GM12878 (cell line): ENCODE data around the gene UBE2J2. TPM values are rescaled to one million over a fixed set of nuclear protein-coding genes. Genes with fewer than 3 reads are reported as not detected.

Source experiments
- ATAC-seq: fragments of 200-7000 bp; cut with Tn5 transposase; 3 replicates; pipeline ENCODE4 v1.9.1; 2020; ENCODE audit warnings: mild to moderate bottlenecking, moderate library complexity
- BruUV-seq: library from RNA; stranded (reverse); fragments of 400-500 nt; replicated peaks from 2 replicates; lab custom pipeline; 2021; lab: Mats Ljungman, UMichigan
- CTCF ChIA-PET: fragments of 300-600 bp; sonication (Branson Sonifier 250); formaldehyde crosslinking; extraction: SDS; loops from one replicate; lab custom pipeline; 2021; ENCODE audit warnings: inconsistent platforms; lab: Yijun Ruan, JAX
- POLR2A ChIA-PET: fragments of 350-600 bp; formaldehyde crosslinking; extraction: SDS; loops from one replicate; lab custom pipeline; 2021; ENCODE audit warnings: inconsistent platforms; lab: Charles Lee
- RAD21 ChIA-PET: fragments of 300-600 bp; sonication (Branson Sonifier 250); formaldehyde crosslinking; loops from one replicate; lab custom pipeline; 2023; ENCODE audit warnings: antibody characterized with exemption; ENCODE audit not compliant: unreplicated experiment; lab: Charles Lee
- SMC1A ChIA-PET: fragments of 300-600 bp; sonication (Branson Sonifier 250); formaldehyde crosslinking; loops from one replicate; lab custom pipeline; 2023; ENCODE audit not compliant: unreplicated experiment, uncharacterized antibody; lab: Charles Lee
- DNase-seq: peaks from one replicate; pipeline ENCODE4 v3.0.0-alpha.2; 2011; ENCODE audit warnings: low read depth, low spot score
- FAIRE-seq: peaks from 3 replicates; lab custom pipeline; 2011; peaks lifted over from hg19 to GRCh38; lab: Jason Lieb, UNC
- H2AFZ ChIP-seq: 2 replicates; pipeline ENCODE4 v1.6.0; 2011; ENCODE audit warnings: low read depth, low read length, control low read depth; ENCODE audit not compliant: control insufficient read depth
- H3K27ac ChIP-seq: 2 replicates; pipeline ENCODE4 v1.5.1; 2011; ENCODE audit warnings: control low read depth; ENCODE audit not compliant: control insufficient read depth, insufficient read depth
- H3K27me3 ChIP-seq, 2 experiments: replicated peaks in 1 of 2; 2 replicates each; pipeline versions ENCODE4 v1.6.0 to v1.6.1; 2011; ENCODE audit warnings: low read length in 1 of 2; ENCODE audit not compliant: control insufficient read depth in 2 of 2, insufficient read depth in 2 of 2
- H3K36me3 ChIP-seq, 2 experiments: 2 replicates each; pipeline ENCODE4 v1.5.1; 2011; ENCODE audit warnings: low read length in 1 of 2; ENCODE audit not compliant: control insufficient read depth in 2 of 2, insufficient read depth in 2 of 2
- H3K4me1 ChIP-seq: 2 replicates; pipeline ENCODE4 v1.6.1; 2011; ENCODE audit warnings: mild to moderate bottlenecking, low read length, moderate library complexity, mixed read lengths; ENCODE audit not compliant: control insufficient read depth, insufficient read depth
- H3K4me2 ChIP-seq: 2 replicates; pipeline ENCODE4 v1.6.0; 2011; ENCODE audit warnings: control low read depth; ENCODE audit not compliant: control insufficient read depth, insufficient read depth
- H3K4me3 ChIP-seq: fragments of 200-600 bp; sonication (generic); 2 replicates; pipeline ENCODE4 v1.5.1; 2016
- H3K79me2 ChIP-seq: 2 replicates; pipeline ENCODE4 v1.6.0; 2011; ENCODE audit warnings: low read length; ENCODE audit not compliant: control insufficient read depth, insufficient read depth
- H3K9ac ChIP-seq: 2 replicates; pipeline ENCODE4 v1.8.0; 2011; ENCODE audit warnings: low read length, control low read depth, mixed read lengths; ENCODE audit not compliant: control insufficient read depth, insufficient read depth
- H3K9me3 ChIP-seq: replicated peaks from 3 replicates; pipeline ENCODE4 v1.5.1; 2011; ENCODE audit warnings: mild to moderate bottlenecking, low read length; ENCODE audit not compliant: control insufficient read depth, insufficient read depth
- H4K20me1 ChIP-seq: 2 replicates; pipeline ENCODE4 v1.6.0; 2011; ENCODE audit not compliant: control insufficient read depth, insufficient read depth
- ATF7 ChIP-seq: fragments of 450-650 bp; IDR thresholded peaks from 2 replicates; pipeline ENCODE4 v1.6.1; 2016; ENCODE audit warnings: low read depth, mild to moderate bottlenecking
- CBX5 ChIP-seq: sonication (generic); IDR thresholded peaks from 2 replicates; pipeline ENCODE4 v1.6.1; 2016; ENCODE audit warnings: low read depth, moderate library complexity, mild to moderate bottlenecking, inconsistent platforms
- EZH2 ChIP-seq: IDR thresholded peaks from 2 replicates; pipeline ENCODE4 v1.6.1; 2012; ENCODE audit warnings: low read depth, mild to moderate bottlenecking, control low read depth, inconsistent platforms, low read length, borderline replicate concordance; ENCODE audit not compliant: control insufficient read depth
- FOXM1 ChIP-seq: IDR thresholded peaks from 2 replicates; pipeline ENCODE4 v1.6.1; 2012; ENCODE audit warnings: low read depth, mild to moderate bottlenecking, inconsistent platforms, low read length, moderate library complexity
- LARP7 ChIP-seq: fragments of 450-650 bp; IDR thresholded peaks from 2 replicates; pipeline ENCODE4 v1.6.1; 2017; ENCODE audit warnings: mild to moderate bottlenecking
- MTA3 ChIP-seq: IDR thresholded peaks from 2 replicates; pipeline ENCODE4 v1.6.1; 2012; ENCODE audit warnings: low read length, inconsistent platforms, borderline replicate concordance
- POLR2AphosphoS2 ChIP-seq: IDR thresholded peaks from 2 replicates; pipeline ENCODE4 v1.6.1; 2011; ENCODE audit warnings: low read depth, mild to moderate bottlenecking, low read length, improper control_type of control experiment, moderate library complexity
- RAD51 ChIP-seq: fragments of 450-650 bp; IDR thresholded peaks from 2 replicates; pipeline ENCODE4 v1.6.1; 2016; ENCODE audit warnings: moderate library complexity, mild to moderate bottlenecking, inconsistent platforms
- RB1 ChIP-seq: fragments of 450-650 bp; formaldehyde crosslinking; IDR thresholded peaks from 2 replicates; pipeline ENCODE4 v1.6.1; 2017; ENCODE audit warnings: mild to moderate bottlenecking, borderline replicate concordance
- SREBF2 ChIP-seq: IDR thresholded peaks from 2 replicates; pipeline ENCODE4 v1.6.1; 2012; ENCODE audit warnings: mild to moderate bottlenecking, low read length
- WGBS: methylation state at CpG from one replicate; pipeline ENCODE4 v1.1.6; 2016; ENCODE audit warnings: low lambda C conversion rate; ENCODE audit not compliant: insufficient replicate concordance, insufficient coverage; ENCODE audit errors: missing lambda C conversion rate; 5-methylcytosine and 5-hydroxymethylcytosine counted together
- in situ Hi-C: fragments of 300-500 bp; cut with MboI; formaldehyde crosslinking; loops from 9 replicates; pipeline ENCODE4 v1.14.3; 2018; ENCODE audit warnings: mixed read lengths
- intact Hi-C: fragments of 100-400 bp; cut with micrococcal nuclease; formaldehyde crosslinking; loops from one replicate; pipeline ENCODE4 v1.14.2; 2022; ENCODE audit not compliant: unreplicated experiment
- polyA plus RNA-seq, 11 experiments: library from polyadenylated mRNA; depleted of rRNA in 4 of 11; unstranded in 6 of 11; stranded (reverse) in 5 of 11; fragments of >200 nt; fragmentation: Nextera tagmentation in 4 of 11; fragmentation: Illumina TruSeq in 1 of 11; extraction: Ambion mirVana in 4 of 11; extraction: Trizol in 1 of 11; gene quantifications; 1 replicate in 1 of 11; 2 replicates in 10 of 11; pipeline versions ENCODE4 v1.2.1 to v1.2.3, GENCODE V29; 2011 to 2016; ENCODE audit warnings: inconsistent platforms in 2 of 11, missing spikeins in 2 of 11, low read depth in 1 of 11
- total RNA-seq, 4 experiments: library from RNA; depleted of rRNA in 3 of 4; stranded (reverse); fragments of >200 nt in 3 of 4; fragmentation: Illumina TruSeq in 1 of 4; extraction: Trizol in 1 of 4; gene quantifications; 2 replicates each; pipeline versions ENCODE4 v1.2.1 to v1.2.3, GENCODE V29; 2013 to 2021
- TF ChIP-seq, protein P1 (sequence below): IDR thresholded peaks from 2 replicates; pipeline ENCODE4 v1.6.1; 2012; ENCODE audit warnings: low read depth, low read length, improper control_type of control experiment
- TF ChIP-seq, protein P2 (sequence below): fragments of 450-650 bp; IDR thresholded peaks from 2 replicates; pipeline ENCODE4 v1.6.1; 2017; ENCODE audit warnings: borderline replicate concordance
- TF ChIP-seq, protein P3 (sequence below): fragments of 150-350 bp; IDR thresholded peaks from 2 replicates; pipeline ENCODE4 v1.6.1; 2016; ENCODE audit warnings: low read depth, low read length
- TF ChIP-seq, protein P4 (sequence below): IDR thresholded peaks from 2 replicates; pipeline ENCODE4 v1.6.1; 2011; ENCODE audit warnings: borderline replicate concordance, low read depth, mild to moderate bottlenecking, moderate library complexity, mixed read lengths, low read length; ENCODE audit not compliant: insufficient read depth; ENCODE audit errors: extremely low read length

The UBE2J2 gene
- total and polyA plus RNA-seq, 10 of the 15 experiments (the other 5 are each of a cell fraction or from before 2014, with no cell fraction given), result 0.72 to 70.5 (median 49.2) TPM

DNA sequence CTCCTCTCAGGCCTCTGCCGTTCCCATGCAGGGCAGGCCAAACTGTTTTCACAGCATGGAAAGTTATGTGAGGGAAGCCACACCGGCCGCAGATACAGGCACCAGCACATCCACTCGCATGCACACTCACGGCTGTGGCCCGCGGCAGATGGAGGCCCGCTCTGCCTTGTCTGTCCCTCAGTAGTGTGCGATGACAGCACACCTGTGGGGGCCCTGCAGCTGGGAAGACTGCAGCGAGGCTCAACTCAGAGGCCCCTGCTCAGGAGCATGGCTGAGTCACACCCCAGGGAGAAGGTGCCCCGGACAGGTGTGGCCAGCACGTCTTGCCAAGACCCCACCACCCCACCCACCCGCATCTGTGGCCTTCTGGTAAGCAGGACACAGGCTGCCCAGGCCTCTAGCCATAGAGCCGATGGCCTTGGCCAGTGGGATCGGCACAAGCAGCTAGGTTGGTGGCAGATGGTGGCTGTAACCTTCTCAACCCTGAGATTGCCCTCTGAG, 1.3 kb upstream of the UBE2J2 start:
- Histone ChIP-seq H3K79me2 (peaks cover 36% of the 10 kb centered on the region), H3K36me3 (peaks cover 0 to 4% of the 10 kb centered on the region in 2 experiments; a peak in 1 of 4 replicates), H3K4me3 (no peak overlapping the region), H3K27ac (no peak overlapping the region), H3K9me3 (no peaks in the 10 kb centered on the region), H3K9ac (no peak overlapping the region), H3K4me2 (no peak overlapping the region), H4K20me1 (peaks cover 4% of the 10 kb centered on the region; the same call in 1 of the 2 replicates), H3K4me1 (peaks cover 18% of the 10 kb centered on the region), H3K27me3 (no peaks in the 10 kb centered on the region), H2AFZ (no peak overlapping the region)
- in situ Hi-C loops, result no loop called here
- FAIRE-seq, result no peak
- intact Hi-C loops, result no loop called here
- ChIA-PET RAD21 (no interaction called here), CTCF (interaction anchor here (0.6 to 1.0 kb wide), 2 partner anchors 14 to 154 kb away, joined by 3 to 4 read pairs; no protein-coding TSS in a partner anchor), SMC1A (no interaction called here), POLR2A (no interaction called here)
- no peak for TF ChIP-seq LARP7
- no peak for TF ChIP-seq MTA3
- TF ChIP-seq, protein P1, sequence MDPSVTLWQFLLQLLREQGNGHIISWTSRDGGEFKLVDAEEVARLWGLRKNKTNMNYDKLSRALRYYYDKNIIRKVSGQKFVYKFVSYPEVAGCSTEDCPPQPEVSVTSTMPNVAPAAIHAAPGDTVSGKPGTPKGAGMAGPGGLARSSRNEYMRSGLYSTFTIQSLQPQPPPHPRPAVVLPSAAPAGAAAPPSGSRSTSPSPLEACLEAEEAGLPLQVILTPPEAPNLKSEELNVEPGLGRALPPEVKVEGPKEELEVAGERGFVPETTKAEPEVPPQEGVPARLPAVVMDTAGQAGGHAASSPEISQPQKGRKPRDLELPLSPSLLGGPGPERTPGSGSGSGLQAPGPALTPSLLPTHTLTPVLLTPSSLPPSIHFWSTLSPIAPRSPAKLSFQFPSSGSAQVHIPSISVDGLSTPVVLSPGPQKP, result no peak
- TF ChIP-seq, protein P2, sequence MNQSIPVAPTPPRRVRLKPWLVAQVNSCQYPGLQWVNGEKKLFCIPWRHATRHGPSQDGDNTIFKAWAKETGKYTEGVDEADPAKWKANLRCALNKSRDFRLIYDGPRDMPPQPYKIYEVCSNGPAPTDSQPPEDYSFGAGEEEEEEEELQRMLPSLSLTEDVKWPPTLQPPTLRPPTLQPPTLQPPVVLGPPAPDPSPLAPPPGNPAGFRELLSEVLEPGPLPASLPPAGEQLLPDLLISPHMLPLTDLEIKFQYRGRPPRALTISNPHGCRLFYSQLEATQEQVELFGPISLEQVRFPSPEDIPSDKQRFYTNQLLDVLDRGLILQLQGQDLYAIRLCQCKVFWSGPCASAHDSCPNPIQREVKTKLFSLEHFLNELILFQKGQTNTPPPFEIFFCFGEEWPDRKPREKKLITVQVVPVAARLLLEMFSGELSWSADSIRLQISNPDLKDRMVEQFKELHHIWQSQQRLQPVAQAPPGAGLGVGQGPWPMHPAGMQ, result no peak
- no peak for TF ChIP-seq SREBF2
- TF ChIP-seq RAD51, result no peak
- no peak for TF ChIP-seq CBX5
- no peak for TF ChIP-seq ATF7
- TF ChIP-seq, protein P3, sequence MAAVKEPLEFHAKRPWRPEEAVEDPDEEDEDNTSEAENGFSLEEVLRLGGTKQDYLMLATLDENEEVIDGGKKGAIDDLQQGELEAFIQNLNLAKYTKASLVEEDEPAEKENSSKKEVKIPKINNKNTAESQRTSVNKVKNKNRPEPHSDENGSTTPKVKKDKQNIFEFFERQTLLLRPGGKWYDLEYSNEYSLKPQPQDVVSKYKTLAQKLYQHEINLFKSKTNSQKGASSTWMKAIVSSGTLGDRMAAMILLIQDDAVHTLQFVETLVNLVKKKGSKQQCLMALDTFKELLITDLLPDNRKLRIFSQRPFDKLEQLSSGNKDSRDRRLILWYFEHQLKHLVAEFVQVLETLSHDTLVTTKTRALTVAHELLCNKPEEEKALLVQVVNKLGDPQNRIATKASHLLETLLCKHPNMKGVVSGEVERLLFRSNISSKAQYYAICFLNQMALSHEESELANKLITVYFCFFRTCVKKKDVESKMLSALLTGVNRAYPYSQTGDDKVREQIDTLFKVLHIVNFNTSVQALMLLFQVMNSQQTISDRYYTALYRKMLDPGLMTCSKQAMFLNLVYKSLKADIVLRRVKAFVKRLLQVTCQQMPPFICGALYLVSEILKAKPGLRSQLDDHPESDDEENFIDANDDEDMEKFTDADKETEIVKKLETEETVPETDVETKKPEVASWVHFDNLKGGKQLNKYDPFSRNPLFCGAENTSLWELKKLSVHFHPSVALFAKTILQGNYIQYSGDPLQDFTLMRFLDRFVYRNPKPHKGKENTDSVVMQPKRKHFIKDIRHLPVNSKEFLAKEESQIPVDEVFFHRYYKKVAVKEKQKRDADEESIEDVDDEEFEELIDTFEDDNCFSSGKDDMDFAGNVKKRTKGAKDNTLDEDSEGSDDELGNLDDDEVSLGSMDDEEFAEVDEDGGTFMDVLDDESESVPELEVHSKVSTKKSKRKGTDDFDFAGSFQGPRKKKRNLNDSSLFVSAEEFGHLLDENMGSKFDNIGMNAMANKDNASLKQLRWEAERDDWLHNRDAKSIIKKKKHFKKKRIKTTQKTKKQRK, result no peak
- TF ChIP-seq, protein P4, sequence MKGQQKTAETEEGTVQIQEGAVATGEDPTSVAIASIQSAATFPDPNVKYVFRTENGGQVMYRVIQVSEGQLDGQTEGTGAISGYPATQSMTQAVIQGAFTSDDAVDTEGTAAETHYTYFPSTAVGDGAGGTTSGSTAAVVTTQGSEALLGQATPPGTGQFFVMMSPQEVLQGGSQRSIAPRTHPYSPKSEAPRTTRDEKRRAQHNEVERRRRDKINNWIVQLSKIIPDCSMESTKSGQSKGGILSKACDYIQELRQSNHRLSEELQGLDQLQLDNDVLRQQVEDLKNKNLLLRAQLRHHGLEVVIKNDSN, result no peak
- TF ChIP-seq FOXM1, result no peak
- TF ChIP-seq RB1, result no peak
- TF ChIP-seq EZH2, result no peak
- TF ChIP-seq POLR2AphosphoS2, result no peak
- 94% methylated on average over 15 of the region's 15 CpGs for WGBS
- no TSS peak for BruUV-seq
- DNase-seq, result no peak
- ATAC-seq, result no peak
